ENCODE measurements around the gene CPSF6.

GRCh38 chr12:69252033-69252432, 12.7 kb downstream of the CPSF6 start:
- TF ChIP-seq CTCF (IDR thresholded peaks at IDR 0.05) (no peak), POLR2A (IDR thresholded peaks at IDR 0.05) (no peak)

Data from heart left ventricle (tissue), 13 donors.